ENCODE measurements around the gene GARNL3.

Gene GARNL3, protein sequence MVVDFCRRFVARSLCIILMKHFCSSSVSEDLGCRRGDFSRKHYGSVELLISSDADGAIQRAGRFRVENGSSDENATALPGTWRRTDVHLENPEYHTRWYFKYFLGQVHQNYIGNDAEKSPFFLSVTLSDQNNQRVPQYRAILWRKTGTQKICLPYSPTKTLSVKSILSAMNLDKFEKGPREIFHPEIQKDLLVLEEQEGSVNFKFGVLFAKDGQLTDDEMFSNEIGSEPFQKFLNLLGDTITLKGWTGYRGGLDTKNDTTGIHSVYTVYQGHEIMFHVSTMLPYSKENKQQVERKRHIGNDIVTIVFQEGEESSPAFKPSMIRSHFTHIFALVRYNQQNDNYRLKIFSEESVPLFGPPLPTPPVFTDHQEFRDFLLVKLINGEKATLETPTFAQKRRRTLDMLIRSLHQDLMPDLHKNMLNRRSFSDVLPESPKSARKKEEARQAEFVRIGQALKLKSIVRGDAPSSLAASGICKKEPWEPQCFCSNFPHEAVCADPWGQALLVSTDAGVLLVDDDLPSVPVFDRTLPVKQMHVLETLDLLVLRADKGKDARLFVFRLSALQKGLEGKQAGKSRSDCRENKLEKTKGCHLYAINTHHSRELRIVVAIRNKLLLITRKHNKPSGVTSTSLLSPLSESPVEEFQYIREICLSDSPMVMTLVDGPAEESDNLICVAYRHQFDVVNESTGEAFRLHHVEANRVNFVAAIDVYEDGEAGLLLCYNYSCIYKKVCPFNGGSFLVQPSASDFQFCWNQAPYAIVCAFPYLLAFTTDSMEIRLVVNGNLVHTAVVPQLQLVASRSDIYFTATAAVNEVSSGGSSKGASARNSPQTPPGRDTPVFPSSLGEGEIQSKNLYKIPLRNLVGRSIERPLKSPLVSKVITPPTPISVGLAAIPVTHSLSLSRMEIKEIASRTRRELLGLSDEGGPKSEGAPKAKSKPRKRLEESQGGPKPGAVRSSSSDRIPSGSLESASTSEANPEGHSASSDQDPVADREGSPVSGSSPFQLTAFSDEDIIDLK

GRCh38 chr9:127264462-127265219 lies at the start of gene GARNL3:
GARNL3 (plus strand) TSS chr9:127264774; CDS start chr9:127264878, 104 bp downstream.
- H3K36me3 ChIP-seq (ENCODE audit: control insufficient read depth, insufficient read depth, low read length) = no peaks in the 10 kb centered on the region
- H3K4me3 ChIP-seq (ENCODE audit: low read length) = no peak within 1 kb of the TSS
- no peaks in the 10 kb centered on the region for H3K4me1 ChIP-seq (ENCODE audit: control insufficient read depth, insufficient read depth, low read length)
- no peaks in the 10 kb centered on the region for H3K27me3 ChIP-seq (ENCODE audit: control insufficient read depth, insufficient read depth, low read length)
- H3K27ac ChIP-seq (ENCODE audit: low read depth, low read length) = no peak within 1 kb of the TSS
- no peak within 1 kb of the TSS for H3K9ac ChIP-seq (ENCODE audit: low read length)

GRCh38 chr9:127215268-127216209 lies 49.0 kb upstream of the GARNL3 start:
- Histone ChIP-seq H3K9ac (ENCODE audit: low read length) (no peak overlapping the region), H3K27me3 (ENCODE audit: control insufficient read depth, insufficient read depth, low read length) (no peaks in the 10 kb centered on the region), H3K4me1 (ENCODE audit: control insufficient read depth, insufficient read depth, low read length) (no peaks in the 10 kb centered on the region), H3K4me3 (ENCODE audit: low read length) (no peak overlapping the region), H3K36me3 (ENCODE audit: control insufficient read depth, insufficient read depth, low read length) (no peaks in the 10 kb centered on the region), H3K27ac (ENCODE audit: low read depth, low read length) (no peak overlapping the region)

GRCh38 chr9:127216210-127216887 lies 48.2 kb upstream of the GARNL3 start:
- no peak overlapping the region for H3K27ac ChIP-seq (ENCODE audit: low read depth, low read length)
- no peaks in the 10 kb centered on the region for H3K36me3 ChIP-seq (ENCODE audit: control insufficient read depth, insufficient read depth, low read length)
- no peak overlapping the region for H3K4me3 ChIP-seq (ENCODE audit: low read length)
- H3K4me1 ChIP-seq (ENCODE audit: control insufficient read depth, insufficient read depth, low read length) = no peaks in the 10 kb centered on the region
- H3K27me3 ChIP-seq (ENCODE audit: control insufficient read depth, insufficient read depth, low read length) = no peaks in the 10 kb centered on the region
- H3K9ac ChIP-seq (ENCODE audit: low read length) = no peak overlapping the region

GRCh38 chr9:127216888-127217217 lies 47.7 kb upstream of the GARNL3 start:
- Histone ChIP-seq H3K36me3 (ENCODE audit: control insufficient read depth, insufficient read depth, low read length) (no peaks in the 10 kb centered on the region), H3K4me3 (ENCODE audit: low read length) (no peak overlapping the region), H3K27ac (ENCODE audit: low read depth, low read length) (no peak overlapping the region), H3K4me1 (ENCODE audit: control insufficient read depth, insufficient read depth, low read length) (no peaks in the 10 kb centered on the region), H3K9ac (ENCODE audit: low read length) (no peak overlapping the region), H3K27me3 (ENCODE audit: control insufficient read depth, insufficient read depth, low read length) (no peaks in the 10 kb centered on the region)

- Histone ChIP-seq H3K9ac (ENCODE audit: low read length) (no peak overlapping the region), H3K27me3 (ENCODE audit: control insufficient read depth, insufficient read depth, low read length) (no peaks in the 10 kb centered on the region), H3K36me3 (ENCODE audit: control insufficient read depth, insufficient read depth, low read length) (no peaks in the 10 kb centered on the region), H3K4me1 (ENCODE audit: control insufficient read depth, insufficient read depth, low read length) (no peaks in the 10 kb centered on the region), H3K4me3 (ENCODE audit: low read length) (no peak overlapping the region), H3K27ac (ENCODE audit: low read depth, low read length) (no peak overlapping the region)
Observed at GRCh38 chr9:127218818-127219217, 45.8 kb upstream of the GARNL3 start.

- H3K36me3 ChIP-seq (ENCODE audit: control insufficient read depth, insufficient read depth, low read length) = no peaks in the 10 kb centered on the region
- H3K9ac ChIP-seq (ENCODE audit: low read length) = no peak overlapping the region
- no peaks in the 10 kb centered on the region for H3K4me1 ChIP-seq (ENCODE audit: control insufficient read depth, insufficient read depth, low read length)
- no peak overlapping the region for H3K4me3 ChIP-seq (ENCODE audit: low read length)
- no peaks in the 10 kb centered on the region for H3K27me3 ChIP-seq (ENCODE audit: control insufficient read depth, insufficient read depth, low read length)
- H3K27ac ChIP-seq (ENCODE audit: low read depth, low read length) = no peak overlapping the region
Observed at GRCh38 chr9:127219520-127219919, 45.1 kb upstream of the GARNL3 start.

DNA sequence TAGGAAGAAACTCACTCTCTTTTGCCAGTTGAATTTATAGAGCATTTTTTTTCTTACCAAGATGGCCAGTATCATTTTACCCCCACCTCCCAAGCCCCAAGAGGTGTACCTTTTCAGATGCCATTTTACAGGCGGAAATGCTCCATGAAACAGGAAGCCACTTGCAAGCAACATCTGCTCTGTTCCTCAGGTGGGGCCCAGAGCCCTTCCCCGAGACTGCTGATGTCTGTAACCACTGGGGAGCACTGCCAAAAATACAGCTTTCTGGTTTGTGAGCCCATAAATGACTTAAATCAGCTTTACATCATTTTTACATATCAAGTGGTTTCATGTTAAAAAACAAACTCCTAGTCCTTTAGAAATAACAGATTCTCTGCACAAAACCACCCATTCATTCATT lies 42.9 kb upstream of the GARNL3 start:
- Histone ChIP-seq H3K4me1 (ENCODE audit: control insufficient read depth, insufficient read depth, low read length) (no peaks in the 10 kb centered on the region), H3K36me3 (ENCODE audit: control insufficient read depth, insufficient read depth, low read length) (no peaks in the 10 kb centered on the region), H3K4me3 (ENCODE audit: low read length) (no peak overlapping the region), H3K9ac (ENCODE audit: low read length) (no peak overlapping the region), H3K27me3 (ENCODE audit: control insufficient read depth, insufficient read depth, low read length) (no peaks in the 10 kb centered on the region), H3K27ac (ENCODE audit: low read depth, low read length) (no peak overlapping the region)

GRCh38 chr9:127222388-127223095 lies 42.0 kb upstream of the GARNL3 start:
- Histone ChIP-seq H3K27me3 (ENCODE audit: control insufficient read depth, insufficient read depth, low read length) (no peaks in the 10 kb centered on the region), H3K4me1 (ENCODE audit: control insufficient read depth, insufficient read depth, low read length) (no peaks in the 10 kb centered on the region), H3K9ac (ENCODE audit: low read length) (no peak overlapping the region), H3K27ac (ENCODE audit: low read depth, low read length) (no peak overlapping the region), H3K4me3 (ENCODE audit: low read length) (no peak overlapping the region), H3K36me3 (ENCODE audit: control insufficient read depth, insufficient read depth, low read length) (no peaks in the 10 kb centered on the region)

GRCh38 chr9:127223266-127223665 lies 41.3 kb upstream of the GARNL3 start:
- Histone ChIP-seq H3K9ac (ENCODE audit: low read length) (no peak overlapping the region), H3K4me1 (ENCODE audit: control insufficient read depth, insufficient read depth, low read length) (no peaks in the 10 kb centered on the region), H3K27me3 (ENCODE audit: control insufficient read depth, insufficient read depth, low read length) (no peaks in the 10 kb centered on the region), H3K4me3 (ENCODE audit: low read length) (no peak overlapping the region), H3K27ac (ENCODE audit: low read depth, low read length) (no peak overlapping the region), H3K36me3 (ENCODE audit: control insufficient read depth, insufficient read depth, low read length) (no peaks in the 10 kb centered on the region)

GRCh38 chr9:127223810-127224177 lies 40.8 kb upstream of the GARNL3 start:
- Histone ChIP-seq H3K9ac (ENCODE audit: low read length) (no peak overlapping the region), H3K36me3 (ENCODE audit: control insufficient read depth, insufficient read depth, low read length) (no peaks in the 10 kb centered on the region), H3K27ac (ENCODE audit: low read depth, low read length) (no peak overlapping the region), H3K4me3 (ENCODE audit: low read length) (peak overlapping the region; percentile 73), H3K4me1 (ENCODE audit: control insufficient read depth, insufficient read depth, low read length) (no peaks in the 10 kb centered on the region), H3K27me3 (ENCODE audit: control insufficient read depth, insufficient read depth, low read length) (no peaks in the 10 kb centered on the region)
